Progenitor cell of endocrine pancreas (in vitro differentiated cells): ENCODE measurements around the gene LAMA1. TPM values are rescaled to one million over a fixed set of nuclear protein-coding genes. Genes with fewer than 3 reads are reported as not detected.

Experiments
- DNase-seq: peaks from one replicate; pipeline ENCODE4 v3.0.0; 2021; ENCODE audit warnings: low spot score; ENCODE audit not compliant: unreplicated experiment
- H3K27ac Mint-ChIP-seq: 2 replicates; pipeline ENCODE4 v1.8.0; 2021; ENCODE audit warnings: mild to moderate bottlenecking, moderate library complexity, mixed read lengths
- H3K27me3 Mint-ChIP-seq: 2 replicates; pipeline ENCODE4 v1.8.0; 2021; ENCODE audit warnings: mixed read lengths
- H3K36me3 Mint-ChIP-seq: 2 replicates; pipeline ENCODE4 v1.8.0; 2022; ENCODE audit warnings: mixed read lengths; ENCODE audit not compliant: insufficient read depth
- H3K4me1 Mint-ChIP-seq: 2 replicates; pipeline ENCODE4 v1.8.0; 2021; ENCODE audit warnings: low read depth, mixed read lengths
- H3K4me3 Mint-ChIP-seq: 2 replicates; pipeline ENCODE4 v1.8.0; 2021; ENCODE audit warnings: low read depth, mild to moderate bottlenecking, moderate library complexity, mixed read lengths
- H3K9me3 Mint-ChIP-seq: 2 replicates; pipeline ENCODE4 v1.8.0; 2021; ENCODE audit warnings: low read depth, mixed read lengths
- CTCF ChIP-seq: fragments of 200-600 bp; sonication (generic); IDR thresholded peaks from one replicate; pipeline ENCODE4 v1.5.0; 2021; ENCODE audit warnings: antibody characterized with exemption, mild to moderate bottlenecking; ENCODE audit not compliant: unreplicated experiment
- total RNA-seq: library from RNA; stranded (reverse); gene quantifications from 2 replicates; pipeline ENCODE4 v1.2.1, GENCODE V29; 2021

LAMA1 gene
- total RNA-seq, 1 donor from 2014 or later, result 257 TPM

DNA sequence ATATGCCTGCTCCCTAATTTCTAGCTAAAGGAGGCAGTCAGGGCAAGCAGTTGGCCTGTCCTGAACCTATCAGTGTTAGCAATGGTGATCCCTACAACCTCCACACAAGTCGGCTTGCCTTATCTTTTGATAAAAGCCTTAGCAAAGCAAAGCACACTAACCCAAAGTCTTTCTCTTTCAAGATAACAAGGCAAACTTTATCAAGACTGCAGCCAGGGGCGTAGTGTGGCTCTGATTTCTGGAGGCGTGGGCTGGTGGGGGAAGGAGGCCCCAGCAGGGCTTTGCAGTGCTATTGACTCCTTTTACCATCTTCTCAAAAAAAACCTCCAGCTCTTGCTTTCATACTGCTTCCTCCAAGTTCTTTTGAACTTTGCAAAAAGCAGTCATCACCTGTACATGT lies 40.2 kb upstream of the LAMA1 start:
- Mint-ChIP-seq H3K4me1 (peaks cover 24% of the 10 kb centered on the region), H3K27ac (peak overlapping the region; percentile 23), H3K27me3 (peaks cover 2% of the 10 kb centered on the region), H3K9me3 (no peaks in the 10 kb centered on the region), H3K36me3 (no peaks in the 10 kb centered on the region), H3K4me3 (no peak overlapping the region)
- no peak for DNase-seq
- no peak for TF ChIP-seq CTCF

GRCh38 chr18:7155887-7156286 lies 38.3 kb upstream of the LAMA1 start:
- no peak for DNase-seq
- H3K4me3 Mint-ChIP-seq, result no peak overlapping the region
- H3K4me1 Mint-ChIP-seq, result peaks cover 15% of the 10 kb centered on the region
- no peaks in the 10 kb centered on the region for H3K9me3 Mint-ChIP-seq
- H3K36me3 Mint-ChIP-seq, result no peaks in the 10 kb centered on the region
- H3K27me3 Mint-ChIP-seq, result peaks cover 2% of the 10 kb centered on the region
- no peak for TF ChIP-seq CTCF
- no peak overlapping the region for H3K27ac Mint-ChIP-seq

DNA sequence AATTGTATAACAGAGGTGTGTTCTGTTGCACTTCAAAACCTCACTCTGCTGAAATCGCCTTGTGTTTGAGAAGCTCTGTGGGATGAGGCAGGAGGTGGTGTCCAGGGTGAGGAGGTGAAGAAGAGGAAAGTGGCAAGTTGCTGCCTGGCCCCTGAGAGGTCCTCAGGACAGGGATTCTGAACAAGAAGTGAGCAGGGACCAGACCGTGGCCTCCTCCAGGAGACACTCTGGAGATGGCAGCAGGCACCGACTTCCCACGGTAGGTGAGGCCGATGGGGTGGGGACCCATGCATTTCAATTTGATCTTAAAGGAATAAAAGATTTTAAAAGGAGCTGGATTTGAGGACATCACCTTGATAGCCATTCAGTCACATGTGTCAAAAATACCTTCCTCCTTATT lies 37.5 kb upstream of the LAMA1 start:
- H3K27me3 Mint-ChIP-seq, result peaks cover 2% of the 10 kb centered on the region
- no peak overlapping the region for H3K4me3 Mint-ChIP-seq
- no peak for TF ChIP-seq CTCF
- H3K27ac Mint-ChIP-seq, result peak overlapping the region; percentile 71
- H3K36me3 Mint-ChIP-seq, result no peaks in the 10 kb centered on the region
- H3K9me3 Mint-ChIP-seq, result no peaks in the 10 kb centered on the region
- peaks cover 15% of the 10 kb centered on the region for H3K4me1 Mint-ChIP-seq
- DNase-seq, result no peak

DNA sequence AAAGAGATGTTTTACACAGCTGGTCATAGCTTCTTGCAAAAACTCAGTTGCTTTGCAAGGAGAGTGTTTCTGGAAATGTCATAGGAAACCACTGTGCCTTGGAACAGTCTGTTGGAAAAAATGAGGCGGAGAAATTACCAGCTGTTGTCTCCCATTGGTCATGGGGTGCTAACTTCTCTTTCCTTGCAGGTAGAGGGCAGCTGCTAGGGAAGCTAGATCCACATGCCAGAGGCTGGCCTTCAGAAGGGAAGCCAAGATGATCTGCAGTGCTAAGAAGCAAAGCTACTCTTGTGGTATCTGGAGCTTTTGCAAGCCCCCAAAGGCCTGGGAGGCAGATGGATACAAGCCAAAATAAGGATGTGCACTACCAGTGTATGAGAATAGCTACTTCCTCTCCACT lies 34.8 kb upstream of the LAMA1 start:
- Mint-ChIP-seq H3K27me3 (peaks cover 2% of the 10 kb centered on the region), H3K4me3 (no peak overlapping the region)

DNA sequence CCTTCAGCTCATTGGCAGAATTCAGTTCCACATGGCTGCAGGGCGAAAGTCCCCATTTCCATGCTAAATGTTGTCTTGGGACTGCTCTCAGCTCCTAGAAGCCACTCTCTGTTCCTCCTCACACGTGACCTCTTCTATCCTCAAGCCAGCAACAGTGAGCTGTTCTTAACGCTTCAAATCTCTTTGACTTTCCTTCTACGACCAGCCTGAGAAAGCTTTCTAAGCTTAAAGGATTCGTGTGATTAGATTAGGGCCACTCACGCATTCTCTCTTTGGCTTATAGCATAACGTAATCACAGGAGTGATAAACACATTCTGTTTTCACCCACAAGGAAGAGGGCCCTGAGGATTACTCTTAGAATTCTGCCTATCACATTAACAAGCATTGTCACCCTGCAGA lies 29.8 kb upstream of the LAMA1 start:
- no peaks in the 10 kb centered on the region for H3K27me3 Mint-ChIP-seq
- H3K27ac Mint-ChIP-seq, result peak overlapping the region; percentile 19
- no peaks in the 10 kb centered on the region for H3K36me3 Mint-ChIP-seq
- DNase-seq, result no peak
- no peak for TF ChIP-seq CTCF
- no peak overlapping the region for H3K4me3 Mint-ChIP-seq
- no peaks in the 10 kb centered on the region for H3K9me3 Mint-ChIP-seq
- H3K4me1 Mint-ChIP-seq, result peaks cover 9% of the 10 kb centered on the region

More for the DNA sequence above, 34.8 kb upstream of the LAMA1 start:
- no peak for TF ChIP-seq CTCF
- Mint-ChIP-seq H3K36me3 (no peaks in the 10 kb centered on the region), H3K9me3 (no peaks in the 10 kb centered on the region), H3K27ac (no peak overlapping the region), H3K4me1 (peaks cover 8% of the 10 kb centered on the region)
- no peak for DNase-seq
